ENCODE results near the gene HPS1.

HPS1 gene

DNA sequence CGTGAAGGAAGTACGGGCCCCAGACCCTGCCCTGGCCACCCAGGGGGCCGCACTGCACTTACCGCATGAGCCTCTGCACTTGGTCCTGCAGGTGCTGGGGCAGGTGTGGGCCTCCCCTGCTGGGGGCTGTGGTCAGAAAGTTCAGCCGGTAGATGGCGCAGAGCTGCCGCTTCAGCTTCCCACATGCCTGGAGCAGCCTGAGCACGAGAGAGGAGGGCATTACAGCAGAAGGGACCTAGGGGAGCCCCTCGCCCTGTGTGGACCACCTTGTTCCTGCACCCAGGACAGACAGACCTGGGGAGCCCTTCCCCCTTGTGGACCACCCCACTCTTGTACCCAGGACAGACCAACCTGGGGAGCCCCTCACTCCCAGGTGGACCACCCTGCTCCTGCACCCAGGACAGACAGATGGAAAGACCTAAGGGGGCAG, 23.0 kb downstream of the HPS1 start:
- no peak overlapping the region for H3K27ac ChIP-seq (ENCODE audit: extremely low read depth, low read depth, low read length)
- no peaks in the 10 kb centered on the region for H3K4me1 ChIP-seq (ENCODE audit: control insufficient read depth, insufficient read depth, low read length)
- no peak overlapping the region for H3K4me3 ChIP-seq (ENCODE audit: low read depth, low read length)
- CTCF ChIA-PET: interaction anchor here (1.3 kb wide), 1 partner anchor 115 kb away, joined by 3 read pairs; no protein-coding TSS in a partner anchor
- H3K9me3 ChIP-seq (ENCODE audit: control insufficient read depth, insufficient read depth, low read depth, low read length): no peaks in the 10 kb centered on the region
- TF ChIP-seq ZNF292 (tag by site-specific recombination; IDR thresholded peaks at IDR 0.05; ENCODE audit: borderline replicate concordance, low read depth) (no peak), ZNF184 (tag by site-specific recombination; IDR thresholded peaks at IDR 0.05) (no peak), YY2 (tag by site-specific recombination; IDR thresholded peaks at IDR 0.05) (no peak), ZNF274 (IDR thresholded peaks at IDR 0.05; ENCODE audit: low read length) (no peak), ZNF274 (tag by site-specific recombination; IDR thresholded peaks at IDR 0.05; ENCODE audit: borderline replicate concordance) (no peak), FEZF1 (tag by site-specific recombination; IDR thresholded peaks at IDR 0.05) (no peak), ZFP69B (tag by site-specific recombination; IDR thresholded peaks at IDR 0.05) (no peak), ZNF776 (tag by site-specific recombination; IDR thresholded peaks at IDR 0.05; ENCODE audit: borderline replicate concordance) (no peak)
- TF ChIP-seq, protein P1, sequence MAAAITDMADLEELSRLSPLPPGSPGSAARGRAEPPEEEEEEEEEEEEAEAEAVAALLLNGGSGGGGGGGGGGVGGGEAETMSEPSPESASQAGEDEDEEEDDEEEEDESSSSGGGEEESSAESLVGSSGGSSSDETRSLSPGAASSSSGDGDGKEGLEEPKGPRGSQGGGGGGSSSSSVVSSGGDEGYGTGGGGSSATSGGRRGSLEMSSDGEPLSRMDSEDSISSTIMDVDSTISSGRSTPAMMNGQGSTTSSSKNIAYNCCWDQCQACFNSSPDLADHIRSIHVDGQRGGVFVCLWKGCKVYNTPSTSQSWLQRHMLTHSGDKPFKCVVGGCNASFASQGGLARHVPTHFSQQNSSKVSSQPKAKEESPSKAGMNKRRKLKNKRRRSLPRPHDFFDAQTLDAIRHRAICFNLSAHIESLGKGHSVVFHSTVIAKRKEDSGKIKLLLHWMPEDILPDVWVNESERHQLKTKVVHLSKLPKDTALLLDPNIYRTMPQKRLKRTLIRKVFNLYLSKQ (tag by site-specific recombination; IDR thresholded peaks at IDR 0.05; ENCODE audit: borderline replicate concordance): no peak
- POLR2A ChIA-PET: no interaction called here
- peaks cover 0 to 41% of the 10 kb centered on the region in 2 experiments; a peak in 1 of 3 replicates for H3K36me3 ChIP-seq (ENCODE audit: control insufficient read depth in 2 of 2, insufficient read depth in 1 of 2, low read length in 2 of 2)

DNA sequence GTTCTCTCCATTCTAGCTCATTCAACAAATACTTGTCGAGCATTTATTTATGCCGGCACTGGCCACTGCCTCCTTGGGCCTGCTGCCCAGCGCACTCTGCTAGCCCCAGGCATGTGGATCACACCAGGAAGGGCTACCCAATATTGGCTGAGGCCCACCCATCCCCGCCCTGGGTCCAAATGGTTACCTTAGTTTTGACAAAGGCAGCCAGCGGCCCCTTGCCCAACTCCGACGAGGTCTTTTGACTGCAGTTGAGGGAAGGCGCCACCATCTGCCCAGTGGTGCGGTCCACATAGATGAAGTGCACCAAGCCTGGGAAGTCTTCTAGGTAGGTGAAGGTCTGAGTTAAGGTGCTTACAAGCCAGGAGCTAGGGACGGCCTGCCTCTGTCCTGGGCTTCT, 24.6 kb downstream of the HPS1 start:
- Histone ChIP-seq H3K4me1 (ENCODE audit: control insufficient read depth, insufficient read depth, low read length) (no peaks in the 10 kb centered on the region), H3K9me3 (ENCODE audit: control insufficient read depth, insufficient read depth, low read depth, low read length) (no peaks in the 10 kb centered on the region), H3K27ac (ENCODE audit: extremely low read depth, low read depth, low read length) (no peak overlapping the region), H3K4me3 (ENCODE audit: low read depth, low read length) (no peak overlapping the region), H3K36me3 (ENCODE audit: control insufficient read depth in 2 of 2, insufficient read depth in 1 of 2, low read length in 2 of 2) (peaks cover 0 to 47% of the 10 kb centered on the region in 2 experiments; a peak in 1 of 3 replicates)
- ChIA-PET CTCF (interaction anchor here (0.5 to 1.3 kb wide), 4 partner anchors 11 to 113 kb away, joined by 3 read pairs; no protein-coding TSS in a partner anchor), POLR2A (interaction anchor here (1.3 kb wide), 1 partner anchor 48 kb away, joined by 6 read pairs; no protein-coding TSS in a partner anchor)
- TF ChIP-seq ZNF354C (tag by site-specific recombination; IDR thresholded peaks at IDR 0.05; ENCODE audit: borderline replicate concordance, low read depth): no peak

DNA sequence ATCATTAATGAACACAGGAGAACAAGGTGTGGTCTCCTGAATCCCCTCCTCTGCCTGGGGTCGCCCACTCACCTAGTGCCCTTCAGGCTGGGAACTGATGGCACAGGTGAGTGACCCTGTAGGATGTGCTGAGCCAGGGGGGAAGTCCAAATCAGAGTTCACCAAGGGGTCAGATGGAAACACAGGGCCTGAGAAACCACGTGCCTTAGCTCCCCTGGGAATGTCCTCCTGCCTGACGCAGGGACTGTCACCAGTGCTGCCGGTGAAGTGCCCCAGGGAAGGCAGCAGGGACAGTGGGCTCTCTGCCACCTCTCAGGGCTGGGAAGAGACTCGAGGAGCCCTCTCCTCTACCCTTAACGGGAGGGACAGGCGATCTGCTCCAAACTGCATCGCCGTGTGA, 25.9 kb downstream of the HPS1 start:
- ChIA-PET POLR2A (no interaction called here), CTCF (no interaction called here)
- Histone ChIP-seq H3K4me1 (ENCODE audit: control insufficient read depth, insufficient read depth, low read length) (no peaks in the 10 kb centered on the region), H3K4me3 (ENCODE audit: low read depth, low read length) (no peak overlapping the region), H3K27ac (ENCODE audit: extremely low read depth, low read depth, low read length) (no peak overlapping the region), H3K36me3 (ENCODE audit: control insufficient read depth in 2 of 2, insufficient read depth in 1 of 2, low read length in 2 of 2) (peaks cover 0 to 49% of the 10 kb centered on the region in 2 experiments; a peak in 1 of 3 replicates), H3K9me3 (ENCODE audit: control insufficient read depth, insufficient read depth, low read depth, low read length) (no peaks in the 10 kb centered on the region)
- no peak for TF ChIP-seq ZNF747 (tag by site-specific recombination; IDR thresholded peaks at IDR 0.05)
- TF ChIP-seq, protein P2, sequence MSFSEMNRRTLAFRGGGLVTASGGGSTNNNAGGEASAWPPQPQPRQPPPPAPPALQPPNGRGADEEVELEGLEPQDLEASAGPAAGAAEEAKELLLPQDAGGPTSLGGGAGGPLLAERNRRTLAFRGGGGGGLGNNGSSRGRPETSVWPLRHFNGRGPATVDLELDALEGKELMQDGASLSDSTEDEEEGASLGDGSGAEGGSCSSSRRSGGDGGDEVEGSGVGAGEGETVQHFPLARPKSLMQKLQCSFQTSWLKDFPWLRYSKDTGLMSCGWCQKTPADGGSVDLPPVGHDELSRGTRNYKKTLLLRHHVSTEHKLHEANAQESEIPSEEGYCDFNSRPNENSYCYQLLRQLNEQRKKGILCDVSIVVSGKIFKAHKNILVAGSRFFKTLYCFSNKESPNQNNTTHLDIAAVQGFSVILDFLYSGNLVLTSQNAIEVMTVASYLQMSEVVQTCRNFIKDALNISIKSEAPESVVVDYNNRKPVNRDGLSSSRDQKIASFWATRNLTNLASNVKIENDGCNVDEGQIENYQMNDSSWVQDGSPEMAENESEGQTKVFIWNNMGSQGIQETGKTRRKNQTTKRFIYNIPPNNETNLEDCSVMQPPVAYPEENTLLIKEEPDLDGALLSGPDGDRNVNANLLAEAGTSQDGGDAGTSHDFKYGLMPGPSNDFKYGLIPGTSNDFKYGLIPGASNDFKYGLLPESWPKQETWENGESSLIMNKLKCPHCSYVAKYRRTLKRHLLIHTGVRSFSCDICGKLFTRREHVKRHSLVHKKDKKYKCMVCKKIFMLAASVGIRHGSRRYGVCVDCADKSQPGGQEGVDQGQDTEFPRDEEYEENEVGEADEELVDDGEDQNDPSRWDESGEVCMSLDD (tag by site-specific recombination; IDR thresholded peaks at IDR 0.05): no peak
- no peak for TF ChIP-seq TCF7L2 (IDR thresholded peaks at IDR 0.05; ENCODE audit: borderline replicate concordance, low read depth, low read length)
- TF ChIP-seq, protein P3, sequence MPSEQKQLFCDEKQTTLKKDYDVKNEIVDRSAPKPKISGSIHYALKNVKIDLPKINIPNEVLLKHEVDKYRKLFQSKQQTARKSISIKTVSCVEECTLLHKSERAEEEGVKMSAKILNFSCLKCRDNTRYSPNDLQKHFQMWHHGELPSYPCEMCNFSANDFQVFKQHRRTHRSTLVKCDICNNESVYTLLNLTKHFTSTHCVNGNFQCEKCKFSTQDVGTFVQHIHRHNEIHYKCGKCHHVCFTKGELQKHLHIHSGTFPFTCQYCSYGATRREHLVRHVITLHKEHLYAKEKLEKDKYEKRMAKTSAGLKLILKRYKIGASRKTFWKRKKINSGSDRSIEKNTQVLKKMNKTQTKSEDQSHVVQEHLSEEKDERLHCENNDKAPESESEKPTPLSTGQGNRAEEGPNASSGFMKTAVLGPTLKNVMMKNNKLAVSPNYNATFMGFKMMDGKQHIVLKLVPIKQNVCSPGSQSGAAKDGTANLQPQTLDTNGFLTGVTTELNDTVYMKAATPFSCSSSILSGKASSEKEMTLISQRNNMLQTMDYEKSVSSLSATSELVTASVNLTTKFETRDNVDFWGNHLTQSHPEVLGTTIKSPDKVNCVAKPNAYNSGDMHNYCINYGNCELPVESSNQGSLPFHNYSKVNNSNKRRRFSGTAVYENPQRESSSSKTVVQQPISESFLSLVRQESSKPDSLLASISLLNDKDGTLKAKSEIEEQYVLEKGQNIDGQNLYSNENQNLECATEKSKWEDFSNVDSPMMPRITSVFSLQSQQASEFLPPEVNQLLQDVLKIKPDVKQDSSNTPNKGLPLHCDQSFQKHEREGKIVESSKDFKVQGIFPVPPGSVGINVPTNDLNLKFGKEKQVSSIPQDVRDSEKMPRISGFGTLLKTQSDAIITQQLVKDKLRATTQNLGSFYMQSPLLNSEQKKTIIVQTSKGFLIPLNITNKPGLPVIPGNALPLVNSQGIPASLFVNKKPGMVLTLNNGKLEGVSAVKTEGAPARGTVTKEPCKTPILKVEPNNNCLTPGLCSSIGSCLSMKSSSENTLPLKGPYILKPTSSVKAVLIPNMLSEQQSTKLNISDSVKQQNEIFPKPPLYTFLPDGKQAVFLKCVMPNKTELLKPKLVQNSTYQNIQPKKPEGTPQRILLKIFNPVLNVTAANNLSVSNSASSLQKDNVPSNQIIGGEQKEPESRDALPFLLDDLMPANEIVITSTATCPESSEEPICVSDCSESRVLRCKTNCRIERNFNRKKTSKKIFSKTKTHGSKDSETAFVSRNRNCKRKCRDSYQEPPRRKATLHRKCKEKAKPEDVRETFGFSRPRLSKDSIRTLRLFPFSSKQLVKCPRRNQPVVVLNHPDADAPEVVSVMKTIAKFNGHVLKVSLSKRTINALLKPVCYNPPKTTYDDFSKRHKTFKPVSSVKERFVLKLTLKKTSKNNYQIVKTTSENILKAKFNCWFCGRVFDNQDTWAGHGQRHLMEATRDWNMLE (tag by site-specific recombination; conservative IDR thresholded peaks at IDR 0.05; ENCODE audit: low read depth): no peak
- TF ChIP-seq ZNF777 (tag by site-specific recombination; IDR thresholded peaks at IDR 0.05; ENCODE audit: borderline replicate concordance): no peak
- TF ChIP-seq ZNF791 (tag by site-specific recombination; IDR thresholded peaks at IDR 0.05): no peak
- no peak for TF ChIP-seq ZNF2 (tag by site-specific recombination; IDR thresholded peaks at IDR 0.05)
- TF ChIP-seq, protein P4, sequence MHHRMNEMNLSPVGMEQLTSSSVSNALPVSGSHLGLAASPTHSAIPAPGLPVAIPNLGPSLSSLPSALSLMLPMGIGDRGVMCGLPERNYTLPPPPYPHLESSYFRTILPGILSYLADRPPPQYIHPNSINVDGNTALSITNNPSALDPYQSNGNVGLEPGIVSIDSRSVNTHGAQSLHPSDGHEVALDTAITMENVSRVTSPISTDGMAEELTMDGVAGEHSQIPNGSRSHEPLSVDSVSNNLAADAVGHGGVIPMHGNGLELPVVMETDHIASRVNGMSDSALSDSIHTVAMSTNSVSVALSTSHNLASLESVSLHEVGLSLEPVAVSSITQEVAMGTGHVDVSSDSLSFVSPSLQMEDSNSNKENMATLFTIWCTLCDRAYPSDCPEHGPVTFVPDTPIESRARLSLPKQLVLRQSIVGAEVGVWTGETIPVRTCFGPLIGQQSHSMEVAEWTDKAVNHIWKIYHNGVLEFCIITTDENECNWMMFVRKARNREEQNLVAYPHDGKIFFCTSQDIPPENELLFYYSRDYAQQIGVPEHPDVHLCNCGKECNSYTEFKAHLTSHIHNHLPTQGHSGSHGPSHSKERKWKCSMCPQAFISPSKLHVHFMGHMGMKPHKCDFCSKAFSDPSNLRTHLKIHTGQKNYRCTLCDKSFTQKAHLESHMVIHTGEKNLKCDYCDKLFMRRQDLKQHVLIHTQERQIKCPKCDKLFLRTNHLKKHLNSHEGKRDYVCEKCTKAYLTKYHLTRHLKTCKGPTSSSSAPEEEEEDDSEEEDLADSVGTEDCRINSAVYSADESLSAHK (tag by site-specific recombination; IDR thresholded peaks at IDR 0.05): no peak

All from HEK293 (cell line).